Karpas-422 (cell line): ENCODE measurements around the gene ENOX1. TPM values are rescaled to one million over a fixed set of nuclear protein-coding genes. Genes with fewer than 3 reads are reported as not detected.
A peak's percentile ranks its signal among the peaks of the same experiment; 100 is the strongest.

ENCODE experiments used
- DNase-seq: peaks from one replicate; pipeline ENCODE4 v3.0.0-alpha.2; 2015
- H2AFZ ChIP-seq: fragments of 200-600 bp; sonication (generic); 2 replicates; pipeline ENCODE4 v1.6.1; 2014; ENCODE audit warnings: antibody characterized with exemption, low read length, mixed read lengths
- H3K27ac ChIP-seq: fragments of 200-600 bp; sonication (generic); 2 replicates; pipeline ENCODE4 v1.5.1; 2014; ENCODE audit warnings: mild to moderate bottlenecking, low read length, moderate library complexity
- H3K27me3 ChIP-seq: fragments of 200-600 bp; sonication (generic); 2 replicates; pipeline ENCODE4 v1.6.1; 2014; ENCODE audit warnings: low read length, mixed read lengths
- H3K36me3 ChIP-seq: fragments of 200-600 bp; sonication (generic); 2 replicates; pipeline ENCODE4 v1.6.1; 2014; ENCODE audit warnings: low read length, mixed read lengths; ENCODE audit not compliant: insufficient read depth
- H3K4me1 ChIP-seq: fragments of 200-600 bp; sonication (generic); 2 replicates; pipeline ENCODE4 v1.6.1; 2014; ENCODE audit warnings: mild to moderate bottlenecking, low read length, mixed read lengths
- H3K4me2 ChIP-seq: fragments of 200-600 bp; sonication (generic); 2 replicates; pipeline ENCODE4 v1.6.1; 2014; ENCODE audit warnings: low read length, low read depth, mild to moderate bottlenecking; ENCODE audit not compliant: poor library complexity, severe bottlenecking
- H3K4me3 ChIP-seq: fragments of 200-600 bp; sonication (generic); 2 replicates; pipeline ENCODE4 v1.5.1; 2014; ENCODE audit warnings: mild to moderate bottlenecking, antibody characterized with exemption, low read length, mixed read lengths
- H3K79me2 ChIP-seq: fragments of 200-600 bp; sonication (generic); 2 replicates; pipeline ENCODE4 v1.6.1; 2014; ENCODE audit warnings: mild to moderate bottlenecking, low read length, mixed read lengths
- H3K9ac ChIP-seq: fragments of 200-600 bp; sonication (generic); 2 replicates; pipeline ENCODE4 v1.6.0; 2014; ENCODE audit warnings: low read length
- H3K9me2 ChIP-seq: fragments of 200-600 bp; sonication (generic), shearing (Covaris generic); replicated peaks from 2 replicates; pipeline ENCODE4 v1.6.0; 2014; ENCODE audit warnings: mild to moderate bottlenecking, low read length, moderate library complexity; ENCODE audit not compliant: insufficient read depth
- H3K9me3 ChIP-seq: fragments of 300-700, 200-600 bp; sonication (generic); 2 replicates; pipeline ENCODE4 v1.6.1; 2014; ENCODE audit warnings: low read length, mixed read lengths
- H4K20me1 ChIP-seq: fragments of 200-600 bp; sonication (generic); 2 replicates; pipeline ENCODE4 v1.6.1; 2014; ENCODE audit warnings: mild to moderate bottlenecking, antibody characterized with exemption, low read length, low read depth; ENCODE audit not compliant: insufficient read depth
- total RNA-seq: library from RNA; depleted of rRNA; stranded (reverse); fragments of >200 nt; shearing (Covaris generic); gene quantifications from 2 replicates; pipeline ENCODE4 v1.2.3, GENCODE V29; 2014; ENCODE audit warnings: low replicate concordance

ENOX1 gene
- total RNA-seq, 1 experiment from 2014 or later: not detected

DNA sequence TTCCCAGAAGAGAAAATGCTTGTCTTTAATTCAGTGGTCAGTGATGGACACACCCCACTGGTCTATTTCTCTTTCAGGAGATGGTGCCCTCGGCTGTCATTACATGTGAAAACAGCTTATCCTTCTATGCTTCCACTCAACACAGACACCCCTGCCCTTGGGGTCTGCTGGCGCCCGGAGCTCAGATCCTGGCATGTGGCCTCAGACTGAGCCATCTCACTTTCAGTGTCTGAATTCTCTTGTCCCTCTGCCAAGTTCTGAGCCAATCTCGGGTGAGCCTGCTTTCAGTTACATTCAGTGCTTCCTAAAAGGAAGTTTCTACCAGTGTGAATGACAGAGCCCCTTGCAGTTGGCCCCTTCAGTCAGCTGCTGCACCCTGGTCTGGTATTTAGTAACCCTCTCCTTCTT, 469.8 kb downstream of the ENOX1 start:
- Histone ChIP-seq H3K36me3 (no peaks in the 10 kb centered on the region), H4K20me1 (no peaks in the 10 kb centered on the region), H3K4me3 (no peak overlapping the region), H3K27me3 (peaks cover 3% of the 10 kb centered on the region; the same call in 1 of the 2 replicates), H2AFZ (no peak overlapping the region), H3K4me2 (no peak overlapping the region), H3K9ac (no peak overlapping the region), H3K27ac (no peak overlapping the region), H3K9me2 (no peaks in the 10 kb centered on the region), H3K79me2 (no peaks in the 10 kb centered on the region), H3K9me3 (no peaks in the 10 kb centered on the region), H3K4me1 (no peaks in the 10 kb centered on the region)
- no peak for DNase-seq

DNA sequence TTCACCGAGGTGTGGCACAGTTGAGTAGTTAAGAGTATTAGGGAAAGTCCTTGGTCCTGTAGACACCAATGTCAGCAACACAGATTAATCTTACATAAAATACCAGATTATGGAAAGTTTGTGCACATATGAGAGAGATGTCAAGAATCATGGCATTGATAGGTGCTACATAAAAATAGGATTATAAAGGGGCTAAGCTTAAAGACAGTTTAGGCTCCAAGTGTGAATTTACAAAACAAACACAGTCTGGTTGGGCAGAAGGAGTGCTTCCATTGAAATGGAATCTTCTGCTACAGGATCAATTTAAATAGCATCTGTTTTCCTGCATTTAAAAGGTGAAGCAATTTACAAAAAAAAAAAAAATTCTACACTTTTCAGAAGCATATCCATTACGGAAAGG, 470.5 kb downstream of the ENOX1 start:
- H3K36me3 ChIP-seq: no peaks in the 10 kb centered on the region
- H4K20me1 ChIP-seq: no peaks in the 10 kb centered on the region
- H3K9me3 ChIP-seq: no peaks in the 10 kb centered on the region
- H3K4me3 ChIP-seq: no peak overlapping the region
- H3K27ac ChIP-seq: no peak overlapping the region
- H3K4me2 ChIP-seq: no peak overlapping the region
- no peaks in the 10 kb centered on the region for H3K79me2 ChIP-seq
- peaks cover 3% of the 10 kb centered on the region; the same call in 1 of the 2 replicates for H3K27me3 ChIP-seq
- H3K9ac ChIP-seq: no peak overlapping the region
- no peaks in the 10 kb centered on the region for H3K4me1 ChIP-seq
- no peak overlapping the region for H2AFZ ChIP-seq
- no peak for DNase-seq
- H3K9me2 ChIP-seq: no peaks in the 10 kb centered on the region

- Histone ChIP-seq H3K9me3 (no peaks in the 10 kb centered on the region), H3K27me3 (peaks cover 3% of the 10 kb centered on the region; the same call in 1 of the 2 replicates), H3K9me2 (no peaks in the 10 kb centered on the region), H4K20me1 (no peaks in the 10 kb centered on the region), H3K36me3 (no peaks in the 10 kb centered on the region), H3K9ac (no peak overlapping the region), H2AFZ (no peak overlapping the region), H3K27ac (no peak overlapping the region), H3K79me2 (no peaks in the 10 kb centered on the region), H3K4me1 (no peaks in the 10 kb centered on the region), H3K4me2 (no peak overlapping the region), H3K4me3 (no peak overlapping the region)
- no peak for DNase-seq
Measured at GRCh38 chr13:43315522-43315921, 471.2 kb downstream of the ENOX1 start.

GRCh38 chr13:43309311-43309710, 477.5 kb downstream of the ENOX1 start:
- Histone ChIP-seq H3K4me3 (no peak overlapping the region), H3K27ac (no peak overlapping the region), H3K9me2 (no peaks in the 10 kb centered on the region)

DNA sequence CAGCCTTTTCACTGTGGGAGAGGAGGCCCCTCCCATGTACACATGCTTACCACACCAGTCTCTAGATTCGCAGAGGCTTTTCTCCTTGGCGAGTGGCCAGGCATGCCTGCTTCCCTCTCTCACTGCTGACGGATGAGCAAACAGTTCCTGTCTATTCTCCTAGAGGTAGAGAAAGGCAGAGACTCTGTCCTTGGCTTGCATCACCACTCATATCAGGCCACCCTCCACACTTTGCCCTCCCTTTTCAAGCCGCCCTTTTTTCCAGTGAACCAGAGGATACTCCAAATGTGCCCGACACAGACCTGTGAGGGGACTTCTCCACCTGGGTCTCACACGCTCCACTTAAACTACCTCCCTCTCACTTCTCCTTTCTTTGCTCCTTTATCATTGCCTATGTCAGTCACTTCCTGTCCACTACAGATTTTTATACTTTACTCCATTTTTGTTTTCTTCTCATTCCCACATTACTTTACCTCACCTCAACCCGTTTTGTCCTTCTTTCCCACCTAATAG, 478.8 kb downstream of the ENOX1 start:
- Histone ChIP-seq H3K4me2 (peak overlapping the region; percentile 31), H3K79me2 (no peaks in the 10 kb centered on the region), H2AFZ (no peak overlapping the region), H3K36me3 (no peaks in the 10 kb centered on the region), H4K20me1 (no peaks in the 10 kb centered on the region), H3K27ac (no peak overlapping the region), H3K4me1 (peaks cover 13% of the 10 kb centered on the region), H3K9me2 (no peaks in the 10 kb centered on the region), H3K9ac (no peak overlapping the region), H3K4me3 (no peak overlapping the region), H3K9me3 (no peaks in the 10 kb centered on the region), H3K27me3 (no peaks in the 10 kb centered on the region)
- peak; percentile 50 for DNase-seq

More at GRCh38 chr13:43309311-43309710, 477.5 kb downstream of the ENOX1 start:
- H3K4me1 ChIP-seq: peaks cover 10% of the 10 kb centered on the region
- no peaks in the 10 kb centered on the region for H3K36me3 ChIP-seq
- DNase-seq: no peak
- H3K9ac ChIP-seq: no peak overlapping the region
- H3K79me2 ChIP-seq: no peaks in the 10 kb centered on the region
- 0 out of 2 replicates have a peak, but pooled peaks cover 3% of the 10 kb centered on the region for H3K27me3 ChIP-seq
- no peak overlapping the region for H2AFZ ChIP-seq
- H4K20me1 ChIP-seq: no peaks in the 10 kb centered on the region
- H3K4me2 ChIP-seq: no peak overlapping the region
- H3K9me3 ChIP-seq: no peaks in the 10 kb centered on the region

DNA sequence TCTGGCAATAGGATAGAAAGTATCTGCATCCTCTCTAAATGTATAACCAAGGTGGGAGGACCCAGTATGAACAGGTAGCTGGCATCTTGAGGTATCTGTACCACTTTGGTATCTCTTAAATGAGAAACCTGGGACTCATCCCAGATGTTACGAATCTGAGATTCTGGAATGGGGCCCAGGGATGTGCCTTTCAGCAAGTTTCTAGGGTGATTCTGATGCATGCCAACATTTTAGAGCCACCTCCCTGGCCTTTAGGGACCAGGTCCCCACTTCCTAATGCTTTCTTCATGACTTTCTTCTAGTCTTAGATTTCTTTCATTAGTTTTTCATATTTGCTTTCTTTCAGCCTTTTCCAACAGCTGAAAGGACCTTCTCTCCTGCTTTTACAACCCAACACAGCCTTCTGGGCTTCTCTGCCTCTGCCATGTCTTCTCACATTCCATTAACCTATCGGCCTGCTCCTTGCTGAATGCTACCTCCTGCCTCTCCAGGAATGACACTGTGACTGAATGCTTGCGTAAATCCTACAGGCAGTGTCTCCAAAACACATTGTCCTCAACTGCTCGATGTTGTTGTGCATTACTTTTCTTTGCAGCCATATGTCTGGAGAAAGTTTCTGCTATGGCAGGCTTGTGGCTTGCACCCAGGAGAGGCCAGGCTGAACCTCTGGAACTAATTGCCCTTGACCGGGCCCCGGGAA, 479.4 kb downstream of the ENOX1 start:
- Histone ChIP-seq H3K4me1 (peaks cover 16% of the 10 kb centered on the region), H4K20me1 (no peaks in the 10 kb centered on the region), H3K36me3 (no peaks in the 10 kb centered on the region), H3K9ac (no peak overlapping the region), H3K9me3 (no peaks in the 10 kb centered on the region), H2AFZ (no peak overlapping the region), H3K4me2 (peak overlapping the region; percentile 31), H3K9me2 (no peaks in the 10 kb centered on the region), H3K79me2 (no peaks in the 10 kb centered on the region), H3K4me3 (no peak overlapping the region), H3K27ac (no peak overlapping the region), H3K27me3 (no peaks in the 10 kb centered on the region)
- no peak for DNase-seq

DNA sequence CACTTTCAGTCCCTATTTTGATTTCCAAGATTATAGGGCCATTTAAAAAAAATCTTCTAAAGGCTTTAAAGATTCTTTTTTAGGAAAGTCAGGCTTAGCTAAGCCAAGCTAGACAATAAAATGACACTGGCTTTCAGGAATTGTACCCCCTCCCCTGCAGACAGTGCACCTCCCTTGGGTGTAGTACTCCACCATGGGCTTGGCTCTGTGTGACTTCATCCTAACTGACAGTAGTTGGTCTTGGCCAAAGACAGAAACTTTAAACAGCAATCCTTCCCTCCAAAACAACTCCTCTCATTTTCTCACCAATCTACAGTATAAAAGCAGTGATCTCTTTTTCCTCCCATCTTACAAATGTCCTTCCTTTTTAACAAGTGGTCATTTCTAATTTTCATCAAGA, 480.4 kb downstream of the ENOX1 start:
- Histone ChIP-seq H3K9ac (no peak overlapping the region), H3K4me2 (no peak overlapping the region), H3K9me3 (no peaks in the 10 kb centered on the region), H3K27ac (no peak overlapping the region), H3K36me3 (no peaks in the 10 kb centered on the region), H2AFZ (no peak overlapping the region), H3K4me1 (peaks cover 16% of the 10 kb centered on the region), H3K27me3 (no peaks in the 10 kb centered on the region), H3K9me2 (no peaks in the 10 kb centered on the region), H3K79me2 (no peaks in the 10 kb centered on the region), H4K20me1 (no peaks in the 10 kb centered on the region), H3K4me3 (no peak overlapping the region)
- no peak for DNase-seq

- Histone ChIP-seq H3K9ac (no peak overlapping the region), H3K36me3 (no peaks in the 10 kb centered on the region), H3K4me2 (no peak overlapping the region), H3K9me2 (no peaks in the 10 kb centered on the region), H2AFZ (no peak overlapping the region), H3K4me3 (no peak overlapping the region), H3K4me1 (peaks cover 16% of the 10 kb centered on the region), H3K27ac (no peak overlapping the region), H4K20me1 (no peaks in the 10 kb centered on the region), H3K9me3 (no peaks in the 10 kb centered on the region), H3K27me3 (no peaks in the 10 kb centered on the region), H3K79me2 (no peaks in the 10 kb centered on the region)
- no peak for DNase-seq
Measured at GRCh38 chr13:43305416-43305815, 481.4 kb downstream of the ENOX1 start.
